Astrocyte (in vitro differentiated cells and primary cell): ENCODE measurements around the gene PAM. TPM values are rescaled to one million over a fixed set of nuclear protein-coding genes. Genes with fewer than 3 reads are reported as not detected.
A peak's percentile ranks its signal among the peaks of the same experiment; 100 is the strongest.

Experiments
- DNase-seq: peaks from one replicate; pipeline ENCODE4 v3.0.0-alpha.2; 2010; ENCODE audit warnings: low read depth
- FAIRE-seq: peaks from 2 replicates; lab custom pipeline; 2011; peaks lifted over from hg19 to GRCh38; lab: Jason Lieb, UNC
- H2AFZ ChIP-seq: 2 replicates; pipeline ENCODE4 v1.6.0; 2012; ENCODE audit warnings: low read depth, low read length, inconsistent platforms
- H3K27ac ChIP-seq: 2 replicates; pipeline ENCODE4 v1.5.1; 2011; ENCODE audit warnings: low read depth, low read length, inconsistent platforms
- H3K27me3 ChIP-seq: 2 replicates; pipeline ENCODE4 v1.6.0; 2011; ENCODE audit warnings: low read length, inconsistent platforms; ENCODE audit not compliant: insufficient read depth
- H3K36me3 ChIP-seq: 2 replicates; pipeline ENCODE4 v1.5.1; 2011; ENCODE audit warnings: low read length, inconsistent platforms; ENCODE audit not compliant: insufficient read depth
- H3K4me1 ChIP-seq: 2 replicates; pipeline ENCODE4 v1.5.1; 2011; ENCODE audit warnings: low read length, inconsistent platforms; ENCODE audit not compliant: insufficient read depth
- H3K4me2 ChIP-seq: 2 replicates; pipeline ENCODE4 v1.6.0; 2012; ENCODE audit warnings: low read length, inconsistent platforms
- H3K4me3 ChIP-seq: 2 replicates; pipeline ENCODE4 v1.5.1; 2011; ENCODE audit warnings: low read depth, mild to moderate bottlenecking, low read length, inconsistent platforms; ENCODE audit not compliant: insufficient read depth
- H3K79me2 ChIP-seq: 2 replicates; pipeline ENCODE4 v1.6.0; 2012; ENCODE audit warnings: mild to moderate bottlenecking, low read length, inconsistent platforms; ENCODE audit not compliant: insufficient read depth
- H3K9ac ChIP-seq: 2 replicates; pipeline ENCODE4 v1.6.0; 2012; ENCODE audit warnings: mild to moderate bottlenecking, low read length, inconsistent platforms
- H3K9me3 ChIP-seq: 2 replicates; pipeline ENCODE4 v1.5.1; 2012; ENCODE audit warnings: low read depth, mild to moderate bottlenecking, low read length, inconsistent platforms; ENCODE audit not compliant: insufficient read depth
- H4K20me1 ChIP-seq: 2 replicates; pipeline ENCODE4 v1.6.0; 2012; ENCODE audit warnings: low read length, inconsistent platforms; ENCODE audit not compliant: insufficient read depth
- H3K27ac Mint-ChIP-seq: one replicate; pipeline ENCODE4 v1.8.0; 2021; ENCODE audit warnings: mild to moderate bottlenecking, mixed read lengths; ENCODE audit not compliant: unreplicated experiment
- H3K27me3 Mint-ChIP-seq: one replicate; pipeline ENCODE4 v1.8.0; 2021; ENCODE audit warnings: low read depth, mixed read lengths; ENCODE audit not compliant: unreplicated experiment
- H3K36me3 Mint-ChIP-seq: one replicate; pipeline ENCODE4 v1.8.0; 2021; ENCODE audit warnings: low read depth, mixed read lengths; ENCODE audit not compliant: unreplicated experiment
- H3K4me1 Mint-ChIP-seq: one replicate; pipeline ENCODE4 v1.8.0; 2021; ENCODE audit warnings: low read depth, mixed read lengths; ENCODE audit not compliant: unreplicated experiment
- H3K4me3 Mint-ChIP-seq: one replicate; pipeline ENCODE4 v1.8.0; 2021; ENCODE audit warnings: mild to moderate bottlenecking, moderate library complexity, mixed read lengths; ENCODE audit not compliant: unreplicated experiment
- H3K9me3 Mint-ChIP-seq: one replicate; pipeline ENCODE4 v1.8.0; 2021; ENCODE audit warnings: mild to moderate bottlenecking, mixed read lengths; ENCODE audit not compliant: unreplicated experiment
- EZH2 ChIP-seq: IDR thresholded peaks from 2 replicates; pipeline ENCODE4 v1.6.1; 2012; ENCODE audit warnings: mild to moderate bottlenecking, low read length, inconsistent platforms; ENCODE audit not compliant: insufficient read depth
- total RNA-seq: library from RNA; stranded (reverse); gene quantifications from 2 replicates; pipeline ENCODE4 v1.2.1, GENCODE V29; 2021
- TF ChIP-seq, protein P1 (sequence below): IDR thresholded peaks from 2 replicates; pipeline ENCODE4 v1.5.1; 2011; ENCODE audit warnings: low read depth, mild to moderate bottlenecking, inconsistent platforms, low read length, moderate library complexity; ENCODE audit not compliant: insufficient read depth

The PAM gene
- total RNA-seq, 1 donor from 2014 or later = 301 TPM

- H3K27ac Mint-ChIP-seq = no peak overlapping the region
- H3K79me2 ChIP-seq = no peaks in the 10 kb centered on the region
- H3K4me3 ChIP-seq = no peak overlapping the region
- FAIRE-seq (no peak), DNase-seq (no peak)
- H3K27ac ChIP-seq = no peak overlapping the region
- no peaks in the 10 kb centered on the region for H3K36me3 Mint-ChIP-seq
- TF ChIP-seq EZH2 = no peak
- TF ChIP-seq, protein P1, sequence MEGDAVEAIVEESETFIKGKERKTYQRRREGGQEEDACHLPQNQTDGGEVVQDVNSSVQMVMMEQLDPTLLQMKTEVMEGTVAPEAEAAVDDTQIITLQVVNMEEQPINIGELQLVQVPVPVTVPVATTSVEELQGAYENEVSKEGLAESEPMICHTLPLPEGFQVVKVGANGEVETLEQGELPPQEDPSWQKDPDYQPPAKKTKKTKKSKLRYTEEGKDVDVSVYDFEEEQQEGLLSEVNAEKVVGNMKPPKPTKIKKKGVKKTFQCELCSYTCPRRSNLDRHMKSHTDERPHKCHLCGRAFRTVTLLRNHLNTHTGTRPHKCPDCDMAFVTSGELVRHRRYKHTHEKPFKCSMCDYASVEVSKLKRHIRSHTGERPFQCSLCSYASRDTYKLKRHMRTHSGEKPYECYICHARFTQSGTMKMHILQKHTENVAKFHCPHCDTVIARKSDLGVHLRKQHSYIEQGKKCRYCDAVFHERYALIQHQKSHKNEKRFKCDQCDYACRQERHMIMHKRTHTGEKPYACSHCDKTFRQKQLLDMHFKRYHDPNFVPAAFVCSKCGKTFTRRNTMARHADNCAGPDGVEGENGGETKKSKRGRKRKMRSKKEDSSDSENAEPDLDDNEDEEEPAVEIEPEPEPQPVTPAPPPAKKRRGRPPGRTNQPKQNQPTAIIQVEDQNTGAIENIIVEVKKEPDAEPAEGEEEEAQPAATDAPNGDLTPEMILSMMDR = no peak
- no peaks in the 10 kb centered on the region for H3K27me3 Mint-ChIP-seq
- H3K9me3 Mint-ChIP-seq = no peaks in the 10 kb centered on the region
- no peaks in the 10 kb centered on the region for H3K27me3 ChIP-seq
- H3K36me3 ChIP-seq = no peaks in the 10 kb centered on the region
- no peak overlapping the region for H2AFZ ChIP-seq
- no peaks in the 10 kb centered on the region for H4K20me1 ChIP-seq
- H3K4me1 ChIP-seq = no peaks in the 10 kb centered on the region
- no peak overlapping the region for H3K4me2 ChIP-seq
- no peak overlapping the region for H3K9ac ChIP-seq
- no peaks in the 10 kb centered on the region for H3K9me3 ChIP-seq
- no peak overlapping the region for H3K4me3 Mint-ChIP-seq
- H3K4me1 Mint-ChIP-seq = peaks cover 4% of the 10 kb centered on the region
Observed at GRCh38 chr5:102841021-102841420, 85.9 kb downstream of the PAM start.

DNA sequence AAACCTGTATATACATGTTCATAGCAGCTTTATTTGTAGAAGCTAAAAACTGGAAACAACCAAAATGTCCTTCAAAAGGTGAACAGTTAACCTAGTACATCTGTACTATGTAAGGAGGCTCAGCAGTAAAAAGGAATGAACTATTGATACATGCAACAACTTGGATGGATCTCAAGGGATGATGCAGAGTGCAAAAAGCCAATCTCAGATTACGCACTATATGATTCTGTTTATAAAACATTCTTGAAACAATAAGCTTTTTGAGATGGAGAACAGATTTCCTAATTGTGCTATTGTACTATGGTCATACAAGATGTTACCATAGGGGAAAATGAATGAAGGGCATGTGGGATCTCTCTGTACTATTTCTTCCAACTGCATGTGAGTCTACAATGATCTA lies 88.9 kb downstream of the PAM start:
- no peaks in the 10 kb centered on the region for H3K36me3 ChIP-seq
- H3K9me3 ChIP-seq = no peaks in the 10 kb centered on the region
- no peak overlapping the region for H3K9ac ChIP-seq
- H3K27me3 Mint-ChIP-seq = no peaks in the 10 kb centered on the region
- no peak overlapping the region for H3K27ac ChIP-seq
- no peaks in the 10 kb centered on the region for H3K27me3 ChIP-seq
- H3K4me3 ChIP-seq = no peak overlapping the region
- TF ChIP-seq, protein P1 = no peak
- TF ChIP-seq EZH2 = no peak
- H3K4me3 Mint-ChIP-seq = no peak overlapping the region
- no peaks in the 10 kb centered on the region for H3K79me2 ChIP-seq
- H3K9me3 Mint-ChIP-seq = peaks cover 1% of the 10 kb centered on the region
- peaks cover 3% of the 10 kb centered on the region for H3K36me3 Mint-ChIP-seq
- no peak overlapping the region for H2AFZ ChIP-seq
- H3K4me1 ChIP-seq = no peaks in the 10 kb centered on the region
- no peaks in the 10 kb centered on the region for H4K20me1 ChIP-seq
- H3K4me2 ChIP-seq = no peak overlapping the region
- no peaks in the 10 kb centered on the region for H3K4me1 Mint-ChIP-seq
- DNase-seq (no peak), FAIRE-seq (no peak)
- H3K27ac Mint-ChIP-seq = no peak overlapping the region

DNA sequence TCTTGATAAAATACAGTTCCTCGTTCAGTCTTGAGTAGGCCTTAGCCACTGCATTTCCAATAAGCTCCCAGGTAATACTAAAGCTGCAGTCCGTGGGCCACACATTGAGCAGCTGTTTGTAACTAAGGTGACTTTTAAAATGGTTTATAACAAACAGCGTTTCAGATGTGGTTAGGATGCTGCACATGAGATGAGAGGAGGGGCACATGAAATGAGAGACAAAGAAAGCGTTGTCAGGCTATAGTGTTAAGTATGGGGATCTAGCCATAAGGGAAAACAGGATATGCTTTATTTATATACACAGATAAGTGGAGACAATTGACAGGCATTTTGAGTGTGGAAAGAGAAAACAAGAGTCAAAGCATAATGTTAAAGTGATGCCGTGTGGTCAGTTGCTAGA lies 89.9 kb downstream of the PAM start:
- no peaks in the 10 kb centered on the region for H3K4me1 Mint-ChIP-seq
- no peaks in the 10 kb centered on the region for H3K36me3 ChIP-seq
- H3K36me3 Mint-ChIP-seq = peaks cover 3% of the 10 kb centered on the region
- no peaks in the 10 kb centered on the region for H3K27me3 ChIP-seq
- no peaks in the 10 kb centered on the region for H3K9me3 ChIP-seq
- no peak for TF ChIP-seq EZH2
- TF ChIP-seq, protein P1 = no peak
- FAIRE-seq (peak; percentile 26), DNase-seq (no peak)
- H3K79me2 ChIP-seq = no peaks in the 10 kb centered on the region
- H3K4me2 ChIP-seq = no peak overlapping the region
- H3K27ac Mint-ChIP-seq = no peak overlapping the region
- no peak overlapping the region for H3K4me3 ChIP-seq
- no peak overlapping the region for H3K9ac ChIP-seq
- no peaks in the 10 kb centered on the region for H3K4me1 ChIP-seq
- no peak overlapping the region for H2AFZ ChIP-seq
- H3K27ac ChIP-seq = no peak overlapping the region
- no peak overlapping the region for H3K4me3 Mint-ChIP-seq
- H3K9me3 Mint-ChIP-seq = peaks cover 1% of the 10 kb centered on the region
- no peaks in the 10 kb centered on the region for H4K20me1 ChIP-seq
- no peaks in the 10 kb centered on the region for H3K27me3 Mint-ChIP-seq
